GM18861 (cell line): Measurements from ENCODE around the gene AGFG1.
A peak's percentile ranks its signal among the peaks of the same experiment; 100 is the strongest.
"Not testable (repeated sequence)": the region's sequence is repeated elsewhere in the genome, so short reads cannot be mapped to it uniquely, and the experiment has no call there.

Experiments used
- ATAC-seq: cut with Tn5 transposase; IDR thresholded peaks from one replicate; pipeline ENCODE4 v1.9.1; 2021; ENCODE audit not compliant: unreplicated experiment

Gene AGFG1

DNA sequence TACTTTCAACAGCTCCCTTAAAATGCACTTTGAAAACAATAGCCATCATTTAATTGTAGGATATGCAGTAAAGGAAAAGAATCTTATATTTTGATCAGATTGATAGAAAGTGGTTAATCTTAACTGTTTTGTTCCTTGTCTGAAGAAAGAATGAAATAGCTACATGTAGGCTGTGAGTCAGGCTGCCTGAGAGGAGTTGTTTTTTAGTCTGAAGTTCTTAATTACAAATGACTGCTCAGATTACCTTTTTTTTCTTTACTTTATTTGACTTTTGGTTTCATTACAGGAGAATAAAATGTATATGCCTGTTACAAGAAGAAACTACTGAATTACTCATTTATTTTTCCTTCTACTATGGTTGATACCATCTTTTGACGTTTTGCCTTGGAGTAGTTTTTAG, 56.8 kb downstream of the AGFG1 start:
- no peak for ATAC-seq

GRCh38 chr2:227529871-227530270, 57.9 kb downstream of the AGFG1 start:
- ATAC-seq: no peak

- ATAC-seq: peak; percentile 68
These were observed 62.8 kb downstream of the AGFG1 start for GRCh38 chr2:227534714-227535113.

DNA sequence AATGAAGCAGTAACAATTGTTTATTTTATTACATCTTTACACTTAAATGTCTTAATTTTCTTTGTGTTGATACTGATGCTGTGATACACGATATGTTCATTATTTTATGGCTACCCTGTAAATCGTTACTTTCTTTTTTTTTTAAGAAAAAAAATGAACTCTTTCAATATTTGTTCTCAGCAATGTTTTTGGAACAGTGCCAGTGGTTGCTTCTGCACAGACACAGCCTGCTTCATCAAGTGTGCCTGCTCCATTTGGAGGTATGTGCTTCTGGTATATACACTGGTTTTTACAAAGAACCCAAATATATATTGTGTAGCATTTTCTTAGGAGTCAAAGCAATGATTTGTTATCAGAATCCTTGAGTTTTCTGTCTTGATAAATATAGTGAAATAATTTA, 64.5 kb downstream of the AGFG1 start:
- ATAC-seq: no peak

DNA sequence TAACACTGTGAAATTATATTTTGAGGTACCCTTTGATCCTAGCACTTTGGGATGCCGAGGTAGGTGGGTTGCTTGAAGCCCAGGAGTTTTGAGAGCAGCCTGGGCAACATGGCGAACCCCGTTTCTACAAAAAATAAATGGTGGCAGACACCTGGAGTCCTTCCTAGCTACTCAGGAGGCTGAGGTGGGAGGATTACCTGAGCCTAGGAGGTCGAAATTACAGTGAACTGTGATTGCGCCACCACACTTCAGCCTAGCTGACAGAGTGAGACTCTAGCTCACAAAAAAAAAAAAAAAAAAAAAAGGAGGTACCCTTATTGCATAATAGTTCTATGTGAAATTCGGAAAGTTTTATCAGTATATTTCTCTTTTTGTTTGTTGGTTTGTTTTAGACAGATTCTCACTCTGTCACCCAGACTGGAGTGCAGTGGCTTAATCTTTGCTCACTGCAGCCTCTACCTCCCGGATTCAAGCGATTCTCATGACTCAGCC, 67.6 kb downstream of the AGFG1 start:
- no peak for ATAC-seq

- ATAC-seq: not testable (repeated sequence)
These were observed 68.4 kb downstream of the AGFG1 start for GRCh38 chr2:227540352-227540751.

GRCh38 chr2:227545990-227546389, 74.0 kb downstream of the AGFG1 start:
- ATAC-seq: no peak

GRCh38 chr2:227551836-227552235, 79.9 kb downstream of the AGFG1 start:
- ATAC-seq: no peak

- no peak for ATAC-seq
These were observed 90.6 kb downstream of the AGFG1 start for GRCh38 chr2:227562581-227562980.

GRCh38 chr2:227565080-227565479, 93.1 kb downstream of the AGFG1 start:
- no peak for ATAC-seq

DNA sequence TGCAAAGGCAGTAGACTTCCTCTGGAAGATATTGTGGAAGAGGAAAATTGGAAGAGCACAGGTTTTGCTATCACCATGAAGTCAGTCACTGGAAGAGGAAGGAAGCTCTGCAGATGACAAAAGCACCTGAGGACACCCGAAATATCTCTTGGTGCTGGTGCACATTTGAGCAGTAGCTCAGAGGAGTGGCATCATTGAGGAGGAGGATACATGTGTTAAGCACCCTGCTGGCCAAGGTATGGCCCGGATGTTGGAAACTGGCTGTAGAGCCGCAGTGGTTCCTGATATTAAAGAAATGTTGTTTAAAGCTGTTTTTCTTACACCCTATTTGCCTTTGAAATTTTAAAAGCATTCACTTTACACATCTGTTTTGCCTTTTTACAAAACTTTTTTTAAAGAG, 94.1 kb downstream of the AGFG1 start:
- ATAC-seq: no peak

DNA sequence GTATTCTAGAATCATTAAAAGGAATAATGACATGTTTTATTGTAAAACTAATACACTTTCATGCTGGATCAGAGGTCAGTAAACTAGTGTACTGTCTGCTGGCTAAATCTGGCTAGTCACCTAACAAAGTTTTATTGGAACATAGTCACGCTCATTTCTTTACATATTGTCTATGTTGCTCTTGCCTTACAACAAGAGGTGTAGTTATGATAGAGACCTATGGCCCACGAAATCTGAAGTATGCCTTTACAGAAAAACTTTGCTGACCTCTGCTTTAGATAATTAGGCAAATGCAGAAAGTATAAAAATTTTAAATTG, 96.9 kb downstream of the AGFG1 start:
- ATAC-seq: no peak

DNA sequence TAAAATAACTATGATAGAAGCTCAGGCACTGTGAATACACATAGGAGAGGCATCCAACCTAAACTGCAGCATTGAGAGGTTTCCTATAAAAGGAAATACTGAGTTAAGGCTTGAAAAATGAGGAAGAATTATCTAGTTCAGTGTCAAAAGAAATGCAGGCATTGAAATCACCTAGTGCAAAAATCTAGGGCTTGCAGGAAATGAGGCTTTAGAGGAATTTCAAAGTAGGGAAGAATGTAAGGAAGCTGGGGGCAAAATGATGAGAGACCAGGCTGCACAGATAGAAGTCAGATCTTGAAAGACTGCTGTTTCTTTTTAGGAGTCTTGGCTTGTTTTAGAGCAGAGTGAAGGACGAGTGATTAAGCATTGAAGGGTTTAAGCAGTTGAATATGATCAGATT, 98.7 kb downstream of the AGFG1 start:
- ATAC-seq: no peak

DNA sequence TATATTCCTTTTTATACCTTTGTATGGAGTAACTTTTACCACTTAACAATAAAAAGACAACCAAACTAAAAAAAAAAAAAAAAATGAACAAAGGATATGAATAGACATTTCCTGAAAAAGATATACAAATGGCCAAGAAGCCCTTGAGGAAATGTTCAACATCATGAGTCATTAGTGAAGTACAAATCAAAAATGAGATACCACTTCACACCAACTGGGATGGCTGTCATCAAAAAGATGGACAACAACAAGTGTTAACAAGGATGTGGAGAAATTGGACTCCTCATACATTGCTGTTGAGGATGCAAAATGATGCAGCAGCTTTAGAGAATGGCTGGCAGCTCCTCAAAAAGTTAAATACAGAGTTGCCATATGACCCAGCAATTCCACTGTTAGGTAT, 104.2 kb downstream of the AGFG1 start:
- no peak for ATAC-seq

DNA sequence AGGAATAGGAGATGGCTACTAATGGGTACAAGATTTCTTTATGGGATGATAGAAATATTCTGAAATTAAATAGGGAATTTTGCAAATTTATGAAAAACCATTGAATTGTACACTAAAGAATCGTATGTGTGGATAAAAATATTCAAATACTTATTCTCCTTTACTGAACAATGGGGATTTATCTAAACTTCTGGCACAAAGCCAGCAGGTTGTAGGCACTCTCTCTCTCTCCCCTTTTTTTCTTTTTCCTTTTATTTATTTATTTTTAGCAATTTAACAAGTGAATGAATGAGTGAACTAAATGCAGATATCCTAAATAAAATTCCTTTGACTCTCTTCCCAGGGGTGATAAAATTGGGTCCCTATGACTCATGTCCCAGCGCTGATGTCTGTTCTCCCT, 104.9 kb downstream of the AGFG1 start:
- ATAC-seq: no peak

DNA sequence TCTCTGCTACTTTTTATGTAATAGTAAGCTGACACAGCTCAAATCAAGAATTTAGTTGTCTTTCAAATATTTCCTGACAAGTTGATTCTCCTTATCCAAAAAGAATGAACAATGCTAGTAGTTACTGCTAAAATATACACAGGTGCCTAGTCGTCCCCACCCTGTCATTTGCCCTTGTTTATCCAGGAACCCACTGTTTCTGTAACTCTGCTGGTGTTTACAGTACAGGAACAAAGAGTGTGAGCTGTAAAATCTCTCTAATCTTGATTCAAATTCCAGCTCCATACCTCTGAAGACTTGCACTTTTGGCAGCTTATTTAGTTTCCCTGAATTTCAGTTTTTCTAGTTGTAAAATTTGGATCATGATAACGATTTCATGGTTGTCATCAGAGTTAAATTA, 105.6 kb downstream of the AGFG1 start:
- ATAC-seq: no peak

DNA sequence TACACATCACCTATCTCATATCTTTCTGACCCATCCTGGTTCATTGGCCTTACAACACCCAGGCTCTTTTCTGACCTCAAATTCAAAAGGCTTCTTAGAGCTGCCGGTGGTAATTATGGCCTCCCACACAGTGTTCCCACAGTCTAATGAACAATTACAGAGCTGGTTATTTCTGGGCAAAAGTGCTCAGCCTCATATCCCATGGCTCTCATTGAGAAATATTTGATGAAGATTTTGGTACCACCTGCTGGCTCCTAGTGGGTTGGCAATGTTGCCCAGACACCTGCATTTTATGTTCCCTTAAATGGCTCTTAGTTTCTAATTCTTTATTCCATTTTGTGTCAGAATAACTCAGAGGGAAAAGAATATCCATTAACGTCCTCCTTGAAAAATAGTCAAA, 106.7 kb downstream of the AGFG1 start:
- no peak for ATAC-seq

DNA sequence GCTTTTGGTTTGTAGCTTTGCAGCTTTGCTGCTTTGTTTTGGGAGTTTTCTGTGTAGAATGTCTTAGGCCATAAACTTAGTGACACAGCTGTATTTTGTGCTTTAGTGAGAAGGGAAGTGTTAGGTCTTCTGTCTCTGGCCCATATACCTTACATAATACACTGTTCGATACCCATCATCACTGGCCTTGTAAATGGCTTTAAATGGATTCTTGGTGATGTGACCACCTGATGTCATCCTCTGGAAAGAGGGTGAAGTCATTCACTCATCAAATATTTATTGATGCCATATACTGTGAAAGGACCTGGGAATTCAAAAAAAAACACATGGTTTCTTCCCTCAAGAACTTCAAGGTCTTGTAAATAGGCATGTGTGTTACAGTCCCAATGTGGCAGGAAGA, 107.8 kb downstream of the AGFG1 start:
- no peak for ATAC-seq

GRCh38 chr2:227582369-227582768, 110.4 kb downstream of the AGFG1 start:
- ATAC-seq: no peak

DNA sequence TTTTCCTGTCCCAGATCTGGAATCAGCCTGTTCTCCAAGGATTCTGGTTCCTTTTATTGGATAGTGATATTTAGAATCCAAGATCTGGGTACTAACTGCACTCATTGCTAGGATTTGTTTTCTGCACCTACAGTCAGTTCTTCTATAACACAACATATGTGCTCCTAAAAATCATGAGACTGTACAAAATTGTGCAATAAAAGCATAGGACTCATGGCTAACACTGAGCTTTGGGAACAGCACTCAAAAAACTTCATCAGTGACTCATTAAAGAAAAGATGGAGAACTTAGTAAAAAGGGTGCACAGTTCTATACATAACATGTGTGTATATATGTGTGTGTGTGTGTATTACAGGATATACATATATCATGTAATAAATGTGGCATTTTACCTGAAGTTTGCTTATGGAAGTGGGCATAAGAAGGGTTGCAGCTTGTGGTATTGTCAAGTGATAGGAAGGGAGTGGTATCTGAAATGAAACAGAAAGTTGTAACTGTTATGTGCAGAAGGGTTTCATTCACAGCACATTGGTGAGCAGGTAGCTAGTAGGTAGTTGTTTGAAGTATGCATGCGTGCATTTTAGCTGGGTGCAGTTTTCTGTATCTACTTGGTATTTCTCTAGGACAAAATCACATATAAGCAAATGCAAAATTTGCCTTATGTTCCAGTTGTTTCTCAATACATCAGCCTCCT, 120.9 kb downstream of the AGFG1 start:
- no peak for ATAC-seq

- no peak for ATAC-seq
These were observed 123.8 kb downstream of the AGFG1 start for GRCh38 chr2:227595797-227596196.

DNA sequence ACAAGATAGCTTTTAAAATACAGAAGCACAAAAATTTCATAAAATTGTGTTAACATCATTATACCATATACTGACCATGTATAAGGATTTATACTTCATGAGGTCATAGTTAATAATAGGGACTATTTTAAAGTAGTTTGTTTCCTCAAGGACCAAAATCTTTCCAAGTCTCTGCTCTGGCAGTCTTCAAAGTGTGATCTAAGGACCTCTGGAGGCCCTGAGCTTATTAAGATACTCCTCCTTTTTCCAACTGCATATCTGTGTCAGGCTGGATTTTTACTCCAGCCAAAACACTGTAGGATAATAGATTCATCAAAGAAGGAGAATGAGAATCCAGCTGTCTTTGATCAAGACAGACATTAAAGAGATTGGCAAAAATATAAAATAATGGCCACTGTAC, 125.1 kb downstream of the AGFG1 start:
- ATAC-seq: no peak

GRCh38 chr2:227597998-227598397, 126.0 kb downstream of the AGFG1 start:
- ATAC-seq: no peak
